ENCODE data around the gene PDPN. TPM values are rescaled to one million over a fixed set of nuclear protein-coding genes. Genes with fewer than 3 reads are reported as not detected.

Gene PDPN
- total RNA-seq, 1 donor from 2014 or later: 3.2 TPM

DNA sequence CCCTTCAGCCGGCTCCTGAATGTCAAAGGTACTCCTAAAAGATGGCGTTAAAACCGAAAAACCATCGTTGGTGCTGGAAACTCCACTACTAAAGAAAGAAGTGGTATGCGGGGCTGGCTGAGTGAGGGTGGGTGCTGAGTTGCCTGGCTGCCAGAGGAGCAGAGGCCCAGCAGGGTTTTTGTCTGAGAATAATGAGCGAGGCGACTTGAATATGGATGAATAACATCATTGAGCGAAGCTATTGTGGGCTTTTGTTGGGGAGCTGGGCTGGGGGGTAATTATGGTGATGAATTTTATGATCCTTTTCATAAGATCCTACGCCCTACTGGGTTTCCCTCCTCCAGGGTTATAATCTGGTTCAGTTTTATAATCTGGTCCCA is 2.0 kb downstream of the PDPN start:
- DNase-seq (ENCODE audit: low read depth) (no peak), FAIRE-seq (no peak)
- TF ChIP-seq, protein P1, sequence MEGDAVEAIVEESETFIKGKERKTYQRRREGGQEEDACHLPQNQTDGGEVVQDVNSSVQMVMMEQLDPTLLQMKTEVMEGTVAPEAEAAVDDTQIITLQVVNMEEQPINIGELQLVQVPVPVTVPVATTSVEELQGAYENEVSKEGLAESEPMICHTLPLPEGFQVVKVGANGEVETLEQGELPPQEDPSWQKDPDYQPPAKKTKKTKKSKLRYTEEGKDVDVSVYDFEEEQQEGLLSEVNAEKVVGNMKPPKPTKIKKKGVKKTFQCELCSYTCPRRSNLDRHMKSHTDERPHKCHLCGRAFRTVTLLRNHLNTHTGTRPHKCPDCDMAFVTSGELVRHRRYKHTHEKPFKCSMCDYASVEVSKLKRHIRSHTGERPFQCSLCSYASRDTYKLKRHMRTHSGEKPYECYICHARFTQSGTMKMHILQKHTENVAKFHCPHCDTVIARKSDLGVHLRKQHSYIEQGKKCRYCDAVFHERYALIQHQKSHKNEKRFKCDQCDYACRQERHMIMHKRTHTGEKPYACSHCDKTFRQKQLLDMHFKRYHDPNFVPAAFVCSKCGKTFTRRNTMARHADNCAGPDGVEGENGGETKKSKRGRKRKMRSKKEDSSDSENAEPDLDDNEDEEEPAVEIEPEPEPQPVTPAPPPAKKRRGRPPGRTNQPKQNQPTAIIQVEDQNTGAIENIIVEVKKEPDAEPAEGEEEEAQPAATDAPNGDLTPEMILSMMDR (IDR thresholded peaks at IDR 0.05; ENCODE audit: insufficient read depth, low read length, severe bottlenecking): no peak
- Histone ChIP-seq H3K36me3 (ENCODE audit: control insufficient read depth, insufficient read depth, low read length) (no peaks in the 10 kb centered on the region), H3K4me3 (ENCODE audit: low read depth, low read length) (no peak overlapping the region), H3K27me3 (ENCODE audit: control insufficient read depth, insufficient read depth, low read length) (no peaks in the 10 kb centered on the region)

DNA sequence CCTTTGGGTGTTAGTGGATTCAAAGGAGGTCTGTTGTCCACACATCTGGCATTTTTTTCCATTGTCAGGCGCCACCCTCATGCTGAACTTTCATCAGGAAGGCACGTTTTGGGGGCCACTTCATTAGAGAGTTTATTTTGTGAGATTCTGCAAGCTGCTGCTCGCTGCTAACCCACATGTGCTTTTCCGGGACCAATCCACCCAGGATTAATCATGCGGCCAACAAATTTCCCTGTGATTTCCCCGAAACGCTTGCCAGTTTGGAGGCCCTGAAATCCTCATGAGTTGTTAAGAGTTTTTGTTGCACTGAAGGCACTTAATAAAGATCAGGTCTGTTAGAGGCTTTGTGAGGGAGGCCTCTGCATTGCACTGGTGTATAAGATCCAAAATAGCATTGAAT is 2.4 kb downstream of the PDPN start:
- no peaks in the 10 kb centered on the region for H3K27me3 ChIP-seq (ENCODE audit: control insufficient read depth, insufficient read depth, low read length)
- H3K4me3 ChIP-seq (ENCODE audit: low read depth, low read length): no peak overlapping the region
- FAIRE-seq (no peak), DNase-seq (ENCODE audit: low read depth) (peak; percentile 47)
- TF ChIP-seq, protein P1 (IDR thresholded peaks at IDR 0.05; ENCODE audit: insufficient read depth, low read length, severe bottlenecking): no peak
- H3K36me3 ChIP-seq (ENCODE audit: control insufficient read depth, insufficient read depth, low read length): no peaks in the 10 kb centered on the region

DNA sequence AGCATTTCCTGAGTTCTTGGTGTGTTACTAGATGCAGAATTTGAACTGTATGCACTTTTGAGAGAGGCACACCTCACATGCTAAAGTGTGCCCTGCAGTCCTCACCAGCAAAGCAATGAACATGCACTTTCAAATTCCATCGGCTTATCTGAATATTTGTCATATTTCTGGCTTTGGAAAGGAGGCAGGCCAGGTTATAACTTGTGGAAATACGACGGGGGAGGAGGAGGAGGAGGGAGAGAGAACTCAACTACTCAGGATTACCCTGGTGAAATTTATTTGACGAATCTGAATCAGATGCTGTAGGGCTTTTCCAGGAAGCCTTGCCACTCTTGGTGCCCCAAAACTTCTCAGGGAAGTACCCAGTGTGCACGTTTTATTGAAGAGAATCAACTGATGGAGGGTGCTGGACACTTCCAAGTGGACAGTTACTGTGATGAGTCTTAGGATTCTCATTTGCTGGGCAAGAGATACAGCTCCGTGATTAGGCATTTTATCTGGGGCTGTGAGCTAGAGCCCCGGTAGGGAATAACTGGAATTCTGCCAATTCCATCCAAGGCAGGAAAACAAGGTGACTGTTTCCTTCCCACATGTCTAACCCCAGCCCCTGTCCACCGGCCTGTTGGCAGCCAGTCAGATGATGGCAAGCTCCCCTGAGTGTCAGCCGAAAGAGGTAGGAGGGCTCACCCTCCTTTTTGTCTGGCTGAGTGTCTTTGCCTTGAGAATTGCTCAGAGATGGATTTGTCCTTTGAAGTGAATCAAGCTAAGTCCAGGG is 3.8 kb downstream of the PDPN start:
- Histone ChIP-seq H3K36me3 (ENCODE audit: control insufficient read depth, insufficient read depth, low read length) (no peaks in the 10 kb centered on the region), H3K27me3 (ENCODE audit: control insufficient read depth, insufficient read depth, low read length) (no peaks in the 10 kb centered on the region), H3K4me3 (ENCODE audit: low read depth, low read length) (no peak overlapping the region)
- DNase-seq (ENCODE audit: low read depth) (peak; percentile 92), FAIRE-seq (peak; percentile 36)
- TF ChIP-seq, protein P1 (IDR thresholded peaks at IDR 0.05; ENCODE audit: insufficient read depth, low read length, severe bottlenecking): no peak

DNA sequence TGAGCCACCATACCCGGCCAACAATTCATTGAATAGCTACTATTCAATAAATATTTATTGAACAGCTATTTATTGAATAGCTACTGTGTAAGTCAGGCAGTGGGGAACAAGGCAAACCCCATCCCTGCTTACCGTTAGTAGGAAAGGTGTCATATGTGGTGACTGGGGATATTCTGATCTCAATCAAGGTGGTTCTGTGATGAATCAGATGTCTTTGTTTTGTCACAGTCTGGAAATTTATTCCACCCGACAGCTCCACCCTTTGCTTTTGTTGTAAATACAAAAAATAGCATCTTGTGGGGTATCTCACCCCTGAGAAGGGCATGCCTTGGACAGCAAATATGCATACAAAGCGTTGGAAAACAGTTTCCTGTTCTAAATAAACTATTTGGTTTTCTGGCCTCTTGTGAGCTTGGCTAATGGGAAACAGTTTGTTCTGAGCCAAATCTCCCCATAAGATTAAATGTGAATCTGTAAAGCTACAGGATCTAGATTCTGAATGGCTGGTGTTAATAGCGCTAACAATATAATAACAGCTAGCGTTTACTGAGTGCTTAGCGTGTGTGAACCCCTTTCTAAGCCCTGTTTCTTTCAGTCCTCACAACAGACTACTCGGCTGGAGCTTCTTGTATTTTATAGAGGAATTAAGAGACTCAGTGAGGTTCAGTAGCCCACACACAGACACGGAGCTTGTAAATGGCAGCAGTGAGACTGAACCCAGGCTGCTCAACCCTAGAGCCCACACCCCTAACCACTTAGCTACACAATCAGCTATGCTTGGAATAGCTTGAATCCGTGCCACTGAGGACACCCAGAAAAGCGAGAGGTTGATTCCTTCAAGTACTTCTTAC is 5.5 kb downstream of the PDPN start:
- no peak overlapping the region for H3K4me3 ChIP-seq (ENCODE audit: low read depth, low read length)
- no peaks in the 10 kb centered on the region for H3K36me3 ChIP-seq (ENCODE audit: control insufficient read depth, insufficient read depth, low read length)
- H3K27me3 ChIP-seq (ENCODE audit: control insufficient read depth, insufficient read depth, low read length): no peaks in the 10 kb centered on the region
- DNase-seq (ENCODE audit: low read depth) (peak; percentile 79), FAIRE-seq (no peak)
- TF ChIP-seq, protein P1 (IDR thresholded peaks at IDR 0.05; ENCODE audit: insufficient read depth, low read length, severe bottlenecking): no peak

DNA sequence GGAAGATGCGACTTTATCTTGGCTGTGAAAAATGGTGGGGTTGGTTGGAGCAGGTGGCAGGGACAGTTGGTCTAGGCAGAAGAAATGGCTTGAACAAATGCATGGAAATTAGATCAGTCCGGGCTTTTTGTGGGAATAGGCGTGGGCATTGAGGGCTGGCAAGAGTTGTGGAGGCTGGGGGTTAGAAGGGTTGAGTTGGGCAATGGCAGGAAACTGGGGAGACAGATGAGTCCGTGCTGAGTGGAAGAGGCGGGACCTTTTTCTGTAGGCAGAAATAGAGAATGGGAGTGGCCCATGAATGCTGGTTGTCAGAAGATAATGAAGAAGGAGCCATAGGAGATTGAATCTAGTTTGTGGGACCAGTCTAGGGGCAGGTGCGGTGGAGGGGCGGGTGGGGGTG is 6.9 kb downstream of the PDPN start:
- no peak overlapping the region for H3K4me3 ChIP-seq (ENCODE audit: low read depth, low read length)
- DNase-seq (ENCODE audit: low read depth) (peak; percentile 89), FAIRE-seq (no peak)
- no peaks in the 10 kb centered on the region for H3K36me3 ChIP-seq (ENCODE audit: control insufficient read depth, insufficient read depth, low read length)
- H3K27me3 ChIP-seq (ENCODE audit: control insufficient read depth, insufficient read depth, low read length): no peaks in the 10 kb centered on the region
- TF ChIP-seq, protein P1 (IDR thresholded peaks at IDR 0.05; ENCODE audit: insufficient read depth, low read length, severe bottlenecking): no peak
